MV-4-11 (cell line): Measurements from ENCODE around the gene MSANTD2.

Source experiments
- DNase-seq: peaks from one replicate; lab custom pipeline; 2025; lab: John Stamatoyannopoulos, UW

The MSANTD2 gene

DNA sequence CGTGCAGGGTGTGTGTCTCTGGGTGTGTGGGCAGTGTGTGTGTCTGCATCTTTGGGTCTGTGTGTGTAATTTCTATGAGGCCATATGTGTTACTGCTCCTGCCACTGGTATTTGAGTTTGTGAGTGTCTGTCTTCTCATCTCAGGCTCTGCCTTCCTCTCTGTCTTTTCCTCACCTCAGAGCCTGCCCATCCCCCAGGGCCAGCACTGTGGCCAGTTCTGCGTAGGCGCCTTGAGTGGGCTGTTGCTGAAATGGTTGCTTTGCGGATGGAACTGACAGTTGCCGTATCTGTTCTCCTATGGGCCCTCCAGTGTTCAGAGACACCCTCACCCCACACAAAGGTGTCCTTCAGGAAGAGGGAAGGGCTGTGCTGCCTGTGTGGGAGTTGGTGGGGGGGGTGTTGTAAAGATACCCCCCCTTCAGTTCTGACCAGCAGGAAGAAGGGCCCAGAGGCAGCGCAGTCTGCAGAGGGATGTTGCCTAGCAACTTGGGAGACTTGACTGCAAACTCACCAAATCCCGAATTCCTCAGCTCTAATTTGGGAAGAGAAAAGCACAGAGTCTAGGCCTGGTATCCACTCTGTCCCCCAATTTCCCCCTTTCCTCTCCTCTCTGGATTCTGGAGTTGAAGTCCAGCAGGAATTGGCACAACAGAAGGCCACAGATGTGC lies 62.4 kb downstream of the MSANTD2 start:
- peak; percentile 5 for DNase-seq

DNA sequence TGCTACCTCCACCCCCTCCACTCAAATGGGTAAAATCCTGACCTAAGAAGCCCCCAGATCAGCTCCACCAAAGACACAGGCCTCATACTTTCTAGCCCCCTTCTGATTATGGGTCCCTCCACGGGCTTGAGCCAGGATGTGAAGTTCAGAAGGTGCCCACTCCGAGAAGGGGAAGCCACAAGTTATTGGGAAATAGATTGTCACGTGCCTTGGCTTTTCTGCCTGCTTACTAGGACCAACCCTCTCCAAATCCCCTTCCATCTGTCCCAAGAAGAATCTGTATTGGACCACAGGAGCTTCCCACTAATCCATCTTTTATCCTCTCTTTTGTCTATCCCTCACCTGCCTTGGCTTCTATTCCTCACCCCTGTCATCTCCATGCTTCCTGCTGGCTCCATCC lies 63.5 kb downstream of the MSANTD2 start:
- peak; percentile 80 for DNase-seq

DNA sequence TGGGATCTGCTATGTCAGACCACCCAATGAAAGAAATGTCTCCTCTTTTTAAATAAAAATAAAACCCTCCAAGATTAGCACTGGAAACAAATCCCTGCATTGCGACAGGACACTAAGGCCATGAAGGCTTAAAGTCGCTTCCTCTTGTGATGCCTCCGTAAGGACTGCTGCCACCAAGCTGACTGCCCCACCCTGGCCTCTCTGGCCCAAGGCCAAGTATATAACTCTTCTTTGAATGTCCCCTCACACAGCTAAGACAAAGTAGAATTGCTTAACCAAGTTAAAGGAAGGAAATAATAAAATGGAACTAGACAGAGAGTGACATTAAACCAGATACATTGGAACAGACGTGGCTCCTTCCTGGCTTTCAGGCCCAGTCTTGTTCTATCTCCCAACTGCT lies 68.0 kb downstream of the MSANTD2 start:
- DNase-seq: peak; percentile 97

DNA sequence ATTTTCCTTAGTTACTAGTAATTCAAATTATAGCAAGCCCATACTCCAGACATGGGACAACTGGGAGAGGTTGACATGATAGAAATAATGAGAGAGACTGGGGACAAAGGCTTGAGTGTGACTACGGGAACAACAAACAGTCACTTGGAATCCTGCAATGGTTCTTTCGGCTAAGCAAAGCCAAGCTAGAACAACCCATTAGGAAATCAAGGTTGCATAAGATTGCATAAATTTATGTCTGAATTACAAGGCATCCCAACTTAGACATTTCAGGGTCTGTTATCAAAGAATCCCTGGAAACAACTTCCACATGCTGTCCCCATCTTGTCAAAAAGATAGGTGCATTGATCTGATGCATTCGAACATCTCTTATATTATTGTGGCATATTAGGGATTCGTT lies 70.6 kb downstream of the MSANTD2 start:
- no peak for DNase-seq

DNA sequence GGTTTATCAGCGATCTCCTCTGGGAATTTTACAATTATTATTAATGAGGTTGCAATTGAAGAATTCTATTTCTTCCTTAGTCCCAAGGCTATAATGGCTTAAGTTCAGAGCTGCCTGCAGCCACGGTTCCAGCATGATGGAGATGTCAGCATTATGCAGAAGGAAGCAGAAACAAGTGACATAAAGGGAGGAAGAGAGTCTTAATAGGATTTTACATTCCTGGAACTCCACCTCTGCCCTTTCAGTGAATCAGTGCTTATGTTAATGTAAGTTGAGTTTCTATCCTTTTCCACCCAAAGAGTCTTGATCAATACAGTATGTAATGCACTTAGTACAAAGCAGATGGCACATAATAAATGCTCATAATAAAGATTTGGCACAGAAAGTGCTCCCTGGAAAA lies 72.1 kb downstream of the MSANTD2 start:
- no peak for DNase-seq

DNA sequence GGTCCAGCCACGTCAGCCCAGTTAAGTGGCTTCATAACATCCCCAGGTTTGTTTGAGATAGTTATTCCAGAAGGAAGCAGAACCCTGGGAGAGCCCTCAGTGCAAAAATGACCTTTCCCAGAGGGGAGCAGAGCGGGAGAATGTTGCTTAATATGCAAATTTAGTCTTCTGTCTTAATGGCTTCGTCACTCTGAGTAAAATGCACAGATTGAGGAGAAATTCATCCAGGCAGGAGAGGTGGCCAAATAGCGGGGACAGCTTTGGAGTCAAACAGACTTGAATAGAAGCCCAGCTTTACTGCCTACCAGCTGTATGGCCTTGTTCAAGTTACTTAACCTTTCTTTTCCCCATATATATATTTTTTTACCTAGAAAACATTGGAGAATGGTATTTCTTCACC lies 72.7 kb downstream of the MSANTD2 start:
- no peak for DNase-seq

DNA sequence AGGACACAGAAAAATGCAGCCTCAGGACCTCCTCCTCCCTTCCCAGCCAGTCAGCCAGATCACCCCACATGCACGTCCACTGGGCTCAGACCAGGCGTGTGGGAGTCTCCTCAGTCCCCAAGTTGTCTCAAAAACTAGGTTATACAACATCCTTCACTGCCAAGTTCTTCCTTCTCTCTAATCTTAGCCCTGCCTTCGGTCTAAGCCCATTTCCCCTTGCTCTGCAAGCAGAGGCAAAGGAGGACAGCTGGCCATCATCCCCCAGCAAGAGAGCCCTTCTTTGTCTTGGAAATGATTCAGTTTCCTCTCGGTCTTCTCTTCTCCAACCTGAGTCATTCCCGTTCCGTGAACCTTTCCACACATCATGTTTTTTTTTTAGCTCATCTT lies 74.5 kb downstream of the MSANTD2 start:
- DNase-seq: peak; percentile 53

DNA sequence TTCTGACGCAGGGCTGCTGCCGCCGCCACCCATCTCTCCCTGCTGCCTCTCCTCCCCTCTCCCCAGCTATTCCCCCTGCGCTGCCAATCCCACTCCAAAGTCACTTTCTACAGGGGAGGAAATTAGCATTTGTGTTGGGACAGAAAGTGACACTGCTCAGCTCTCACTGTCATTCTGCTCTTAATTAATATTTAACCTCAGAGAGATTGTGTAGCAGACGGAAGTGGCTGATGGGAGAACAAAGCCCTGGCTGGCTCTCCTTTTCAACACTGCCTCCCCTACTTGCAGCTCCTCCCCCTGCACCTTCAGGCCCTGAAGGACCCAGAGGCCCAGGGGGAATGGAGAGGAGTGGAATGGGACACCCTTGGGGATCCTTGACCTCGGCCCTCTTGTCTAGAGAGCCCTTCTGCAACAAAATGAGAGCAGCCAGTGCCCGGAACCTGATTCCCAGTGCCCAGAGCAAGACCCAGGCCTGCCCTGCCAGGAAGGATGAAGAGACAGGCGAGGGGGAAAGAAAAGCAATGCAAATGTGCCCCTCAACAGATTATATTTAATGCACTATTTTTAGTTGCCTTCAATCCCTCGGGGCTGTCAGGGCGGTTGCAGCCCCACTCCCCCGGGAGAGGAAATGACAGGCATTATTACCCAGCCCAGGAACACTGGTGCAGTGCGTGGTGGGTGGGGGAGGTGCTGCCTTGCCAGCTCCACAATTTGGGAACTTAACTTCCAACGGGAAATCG lies 75.1 kb downstream of the MSANTD2 start:
- no peak for DNase-seq

DNA sequence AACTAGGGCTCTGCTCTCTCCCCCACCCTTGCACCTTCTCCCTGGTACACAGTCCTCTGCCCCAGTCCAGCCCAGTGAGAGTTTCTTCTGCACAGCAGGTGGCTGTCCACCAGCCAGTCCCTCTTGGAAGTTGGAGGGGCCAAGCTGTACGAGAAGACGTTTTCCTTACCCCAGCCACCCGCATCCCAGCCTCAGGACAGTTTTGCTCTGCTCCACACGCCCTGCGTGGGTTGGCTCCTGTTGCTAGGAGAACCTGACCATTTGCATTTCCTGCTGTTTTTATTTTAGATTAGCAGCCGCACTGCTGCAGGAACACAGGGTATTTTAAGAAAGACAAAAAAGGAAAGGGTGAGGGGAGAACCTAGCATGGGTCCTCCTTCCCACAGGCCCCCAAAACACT lies 78.0 kb downstream of the MSANTD2 start:
- no peak for DNase-seq

DNA sequence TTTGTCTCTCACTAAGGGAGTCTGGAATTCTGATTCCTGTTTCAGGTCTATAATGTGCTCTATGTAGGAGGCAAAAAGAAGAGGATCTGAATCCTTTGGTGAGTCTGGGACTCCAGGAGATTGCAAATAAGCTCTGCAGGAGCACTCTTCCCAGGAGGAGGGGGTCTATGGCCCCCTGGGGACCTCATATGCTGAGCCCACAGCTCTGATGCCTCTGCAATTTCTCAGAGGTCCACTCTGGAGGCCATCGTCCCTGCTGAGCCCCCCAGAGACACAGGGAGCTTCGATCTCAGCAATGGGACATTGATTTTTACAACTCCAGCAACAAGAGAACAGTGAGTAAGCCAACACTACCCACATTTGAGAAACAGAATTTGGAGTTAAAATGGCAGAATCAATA lies 80.7 kb downstream of the MSANTD2 start:
- DNase-seq: no peak

DNA sequence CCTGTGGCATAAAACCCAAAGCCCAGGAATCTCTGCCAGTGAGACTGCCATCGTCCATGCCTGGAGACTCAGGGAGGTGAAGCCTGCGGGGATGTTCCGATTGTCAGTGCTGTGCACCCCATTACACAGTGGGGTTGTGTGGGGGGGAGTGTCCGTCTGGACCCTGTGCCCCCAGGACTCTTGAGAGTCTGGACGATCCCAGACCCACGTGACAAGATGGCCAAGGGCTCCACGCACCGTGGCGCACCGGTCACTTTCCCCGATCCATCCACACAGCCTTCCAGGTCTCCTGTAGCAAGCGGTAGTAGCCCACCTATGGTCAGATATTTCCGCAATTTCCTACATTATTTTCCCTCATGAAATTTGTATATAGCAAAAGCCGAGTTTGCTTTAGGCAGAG lies 81.4 kb downstream of the MSANTD2 start:
- DNase-seq: no peak

DNA sequence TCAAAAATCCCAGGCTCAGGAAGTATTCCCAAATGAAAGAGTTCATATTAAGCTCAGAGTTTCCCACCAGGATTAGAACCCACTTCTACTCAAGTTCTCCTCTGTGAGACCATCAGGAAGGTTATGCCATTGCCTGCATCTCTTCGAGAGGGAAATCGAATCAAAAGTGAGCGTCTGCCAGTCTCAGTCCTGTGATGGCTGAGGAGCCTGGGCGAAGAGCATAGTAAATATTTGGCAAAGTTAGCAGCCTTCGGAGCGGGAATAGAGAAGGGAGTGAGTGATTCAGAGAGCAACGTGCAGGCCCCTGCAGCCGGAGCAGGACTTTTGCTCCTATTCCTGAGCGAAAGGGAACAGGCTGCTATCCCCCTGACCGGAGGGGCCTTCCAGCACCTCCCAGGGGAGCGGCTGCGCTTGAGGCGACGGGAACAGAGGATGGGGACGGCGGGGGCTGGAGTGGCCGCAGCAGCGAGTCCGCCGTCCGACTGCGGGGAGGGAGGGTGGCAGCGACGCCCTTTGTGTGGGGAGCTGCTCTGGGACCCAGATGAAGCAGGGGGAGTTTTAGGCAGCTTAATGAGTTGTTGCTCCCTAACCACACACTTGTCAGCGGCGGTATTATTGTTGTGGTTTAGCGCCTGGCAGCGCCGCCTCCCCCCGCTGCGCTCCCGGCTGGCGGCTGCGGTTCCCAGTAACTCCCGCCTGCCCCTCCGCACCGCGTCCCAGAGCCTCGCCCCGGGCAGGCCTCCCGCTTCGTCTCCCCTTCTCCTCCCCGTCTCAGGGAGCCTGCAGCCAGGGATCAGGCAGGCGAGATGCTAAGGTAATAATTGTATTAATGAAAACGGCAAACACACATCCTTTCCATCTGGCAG lies 82.2 kb downstream of the MSANTD2 start:
- DNase-seq: peak; percentile 52

DNA sequence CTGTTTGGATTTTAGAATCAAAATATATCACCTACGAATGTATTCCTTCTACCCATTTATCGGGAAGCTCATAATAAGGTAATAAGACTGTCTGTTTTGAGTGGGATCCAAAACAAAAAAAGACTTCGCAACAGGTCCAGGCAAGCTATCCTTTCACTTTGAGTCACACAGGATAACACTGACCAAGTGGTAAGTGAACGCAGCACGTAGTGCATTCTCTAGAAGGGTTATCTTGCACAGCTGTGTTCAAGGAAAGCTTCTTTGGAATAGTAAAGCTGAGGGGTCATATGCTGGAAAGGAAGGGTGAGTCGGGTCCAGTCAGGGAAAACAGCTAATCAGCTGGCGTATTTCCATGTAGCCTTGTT lies 82.8 kb downstream of the MSANTD2 start:
- DNase-seq: no peak

DNA sequence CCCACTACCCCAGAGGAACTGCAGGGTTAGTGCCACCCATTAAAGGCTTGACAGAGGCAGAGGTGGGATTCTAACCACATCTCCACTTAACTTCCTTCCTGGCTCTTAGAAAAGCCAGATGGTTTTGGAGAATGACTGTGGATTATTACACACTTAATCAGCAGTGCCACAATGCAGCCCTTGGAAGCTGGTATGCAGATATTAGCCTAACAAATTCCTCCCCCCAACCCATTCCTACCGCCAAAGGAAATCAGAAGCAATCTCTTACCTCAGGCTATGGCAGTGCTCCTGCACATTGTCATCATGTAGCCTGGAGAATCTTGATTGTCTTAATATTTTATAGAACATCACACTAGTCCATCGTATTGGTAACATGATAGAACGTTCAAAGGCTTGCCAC lies 83.6 kb downstream of the MSANTD2 start:
- no peak for DNase-seq
